H7 (cell line): Measurements from ENCODE around the gene ZGRF1. TPM values are rescaled to one million over a fixed set of nuclear protein-coding genes. Genes with fewer than 3 reads are reported as not detected.

Experiments
- DNase-seq: peaks from one replicate; pipeline ENCODE4 v3.0.0; 2012
- H3K27me3 ChIP-seq: 2 replicates; pipeline ENCODE4 v1.6.0; 2011; ENCODE audit warnings: mild to moderate bottlenecking, low read length; ENCODE audit not compliant: control insufficient read depth, insufficient read depth
- H3K36me3 ChIP-seq: replicated peaks from 2 replicates; pipeline ENCODE4 v1.5.1; 2011; ENCODE audit warnings: low read length; ENCODE audit not compliant: control insufficient read depth, insufficient read depth
- H3K4me3 ChIP-seq: 2 replicates; pipeline ENCODE4 v1.5.1; 2011; ENCODE audit warnings: low read depth, mild to moderate bottlenecking, control low read depth, low read length, moderate library complexity; ENCODE audit not compliant: insufficient read depth
- total RNA-seq: library from RNA; depleted of rRNA; stranded (reverse); fragments of >200 nt; shearing (Covaris generic); gene quantifications from 2 replicates; pipeline ENCODE4 v1.2.3, GENCODE V29; 2014

Gene ZGRF1
- total RNA-seq, 1 experiment from 2014 or later: 25.1 TPM

GRCh38 chr4:112594993-112595392 is 41.7 kb downstream of the ZGRF1 start:
- no peak for DNase-seq
- Histone ChIP-seq H3K36me3 (peaks cover under 1% of the 10 kb centered on the region; the same call in 1 of the 2 replicates), H3K27me3 (no peaks in the 10 kb centered on the region), H3K4me3 (no peak overlapping the region)

GRCh38 chr4:112593438-112594133 is 43.1 kb downstream of the ZGRF1 start:
- DNase-seq: no peak
- H3K4me3 ChIP-seq: no peak overlapping the region
- H3K27me3 ChIP-seq: no peaks in the 10 kb centered on the region
- 0 out of 2 replicates have a peak, but pooled peaks cover 2% of the 10 kb centered on the region for H3K36me3 ChIP-seq

- 0 out of 2 replicates have a peak, but pooled peaks cover 2% of the 10 kb centered on the region for H3K36me3 ChIP-seq
- no peak overlapping the region for H3K4me3 ChIP-seq
- no peaks in the 10 kb centered on the region for H3K27me3 ChIP-seq
- DNase-seq: no peak
Observed at GRCh38 chr4:112592717-112593116, 44.0 kb downstream of the ZGRF1 start.

- no peak overlapping the region for H3K4me3 ChIP-seq
- peaks cover 2% of the 10 kb centered on the region for H3K36me3 ChIP-seq
- DNase-seq: no peak
- H3K27me3 ChIP-seq: no peaks in the 10 kb centered on the region
Observed at GRCh38 chr4:112591593-112591992, 45.1 kb downstream of the ZGRF1 start.

GRCh38 chr4:112589206-112589605 is 47.5 kb downstream of the ZGRF1 start:
- Histone ChIP-seq H3K36me3 (peaks cover 2% of the 10 kb centered on the region), H3K4me3 (no peak overlapping the region), H3K27me3 (no peaks in the 10 kb centered on the region)
- no peak for DNase-seq

GRCh38 chr4:112585977-112586736 is 50.6 kb downstream of the ZGRF1 start:
- Histone ChIP-seq H3K36me3 (peaks cover 11% of the 10 kb centered on the region), H3K4me3 (no peak overlapping the region)
- DNase-seq: no peak

GRCh38 chr4:112567536-112567935 is 69.2 kb downstream of the ZGRF1 start:
- Histone ChIP-seq H3K36me3 (no peaks in the 10 kb centered on the region), H3K4me3 (no peak overlapping the region)
- no peak for DNase-seq

More at GRCh38 chr4:112585977-112586736, 50.6 kb downstream of the ZGRF1 start:
- H3K27me3 ChIP-seq: no peaks in the 10 kb centered on the region

GRCh38 chr4:112564706-112565270 is 71.9 kb downstream of the ZGRF1 start:
- Histone ChIP-seq H3K27me3 (no peaks in the 10 kb centered on the region), H3K36me3 (no peaks in the 10 kb centered on the region), H3K4me3 (no peak overlapping the region)
- peak; percentile 35 for DNase-seq

More at GRCh38 chr4:112567536-112567935, 69.2 kb downstream of the ZGRF1 start:
- no peaks in the 10 kb centered on the region for H3K27me3 ChIP-seq

- H3K4me3 ChIP-seq: no peak overlapping the region
- no peaks in the 10 kb centered on the region for H3K27me3 ChIP-seq
- H3K36me3 ChIP-seq: no peaks in the 10 kb centered on the region
- DNase-seq: no peak
Observed at GRCh38 chr4:112563431-112564200, 73.1 kb downstream of the ZGRF1 start.

- no peak overlapping the region for H3K4me3 ChIP-seq
- DNase-seq: no peak
- peaks cover 3% of the 10 kb centered on the region for H3K36me3 ChIP-seq
- no peaks in the 10 kb centered on the region for H3K27me3 ChIP-seq
Observed at GRCh38 chr4:112562254-112562879, 74.3 kb downstream of the ZGRF1 start.

GRCh38 chr4:112560084-112560483 is 76.6 kb downstream of the ZGRF1 start:
- Histone ChIP-seq H3K36me3 (peaks cover 3% of the 10 kb centered on the region), H3K4me3 (no peak overlapping the region), H3K27me3 (no peaks in the 10 kb centered on the region)
- no peak for DNase-seq

- peaks cover 3% of the 10 kb centered on the region for H3K36me3 ChIP-seq
Observed at GRCh38 chr4:112559053-112559452, 77.7 kb downstream of the ZGRF1 start.

GRCh38 chr4:112557676-112558411 is 78.9 kb downstream of the ZGRF1 start:
- peaks cover 3% of the 10 kb centered on the region for H3K36me3 ChIP-seq
- no peaks in the 10 kb centered on the region for H3K27me3 ChIP-seq
- H3K4me3 ChIP-seq: no peak overlapping the region
- DNase-seq: peak; percentile 33

More at GRCh38 chr4:112559053-112559452, 77.7 kb downstream of the ZGRF1 start:
- Histone ChIP-seq H3K27me3 (no peaks in the 10 kb centered on the region), H3K4me3 (no peak overlapping the region)
- no peak for DNase-seq
